ENCODE results near the gene PLCG1.
A peak's percentile ranks its signal among the peaks of the same experiment; 100 is the strongest.

- TF ChIP-seq, protein P1, sequence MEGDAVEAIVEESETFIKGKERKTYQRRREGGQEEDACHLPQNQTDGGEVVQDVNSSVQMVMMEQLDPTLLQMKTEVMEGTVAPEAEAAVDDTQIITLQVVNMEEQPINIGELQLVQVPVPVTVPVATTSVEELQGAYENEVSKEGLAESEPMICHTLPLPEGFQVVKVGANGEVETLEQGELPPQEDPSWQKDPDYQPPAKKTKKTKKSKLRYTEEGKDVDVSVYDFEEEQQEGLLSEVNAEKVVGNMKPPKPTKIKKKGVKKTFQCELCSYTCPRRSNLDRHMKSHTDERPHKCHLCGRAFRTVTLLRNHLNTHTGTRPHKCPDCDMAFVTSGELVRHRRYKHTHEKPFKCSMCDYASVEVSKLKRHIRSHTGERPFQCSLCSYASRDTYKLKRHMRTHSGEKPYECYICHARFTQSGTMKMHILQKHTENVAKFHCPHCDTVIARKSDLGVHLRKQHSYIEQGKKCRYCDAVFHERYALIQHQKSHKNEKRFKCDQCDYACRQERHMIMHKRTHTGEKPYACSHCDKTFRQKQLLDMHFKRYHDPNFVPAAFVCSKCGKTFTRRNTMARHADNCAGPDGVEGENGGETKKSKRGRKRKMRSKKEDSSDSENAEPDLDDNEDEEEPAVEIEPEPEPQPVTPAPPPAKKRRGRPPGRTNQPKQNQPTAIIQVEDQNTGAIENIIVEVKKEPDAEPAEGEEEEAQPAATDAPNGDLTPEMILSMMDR (IDR thresholded peaks at IDR 0.05), result peak in 2 of 6 experiments; percentile 1 to 15
- peak; percentile 59 to 62 for TF ChIP-seq POLR2A (IDR thresholded peaks at IDR 0.05)
Observed at GRCh38 chr20:41136680-41137613, at the start of gene PLCG1.

Data from adrenal gland (tissue), 5 donors.